ENCODE measurements around the gene PPP2R5B.

The PPP2R5B gene

DNA sequence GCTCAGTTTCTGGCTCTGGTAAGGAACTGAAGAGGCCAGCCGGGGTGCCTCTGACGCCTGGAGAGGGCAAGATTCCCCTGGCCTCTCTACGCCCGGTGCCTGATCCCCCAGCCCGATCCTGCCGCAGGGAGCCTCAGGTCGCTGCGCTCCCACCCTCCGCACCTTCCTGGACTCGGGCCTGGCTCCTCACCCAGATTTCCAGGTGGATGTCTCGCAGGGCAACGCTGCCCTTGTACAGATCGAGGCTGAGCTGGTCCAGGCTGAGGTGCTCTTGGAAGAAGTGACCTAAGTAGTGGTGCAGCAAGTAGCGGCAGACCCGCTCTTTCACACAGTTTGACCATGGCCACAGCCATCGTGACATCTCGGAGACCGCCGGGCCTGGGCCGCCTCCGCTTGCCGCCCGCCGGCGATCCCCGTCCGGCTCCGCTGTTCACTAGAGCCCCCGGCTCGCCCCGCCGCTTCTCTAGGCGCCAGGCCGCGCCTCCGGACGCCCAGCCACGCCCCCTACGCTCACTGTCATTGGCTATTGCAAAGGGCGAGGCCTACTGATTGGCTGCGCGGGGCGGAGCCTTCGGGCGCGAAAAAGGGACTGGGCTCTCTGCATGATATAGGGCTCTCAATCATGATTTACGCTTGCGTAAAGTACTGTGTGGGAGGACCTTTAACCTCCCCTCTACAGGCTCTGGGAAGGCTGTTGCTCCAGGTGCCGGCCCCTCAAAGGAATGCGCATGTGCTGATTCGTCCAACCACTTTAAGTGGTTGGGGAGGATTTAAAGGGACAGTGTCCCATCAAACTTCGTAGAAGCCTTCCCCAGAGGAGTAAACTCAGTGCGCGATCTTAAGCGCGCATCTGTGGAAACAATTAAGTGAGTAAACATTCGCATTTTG, 7.5 kb upstream of the PPP2R5B start, which contains the start of gene ATG2A:
Gene ATG2A, minus strand, starts transcription at position 435 of the 888 bp plus-strand sequence. Its CDS starts 74 bp downstream, at position 361.
- Histone ChIP-seq H3K9me3 (ENCODE audit: control insufficient read depth, low read length) (no peaks in the 10 kb centered on the region), H3K4me3 (ENCODE audit: insufficient read depth, low read depth, low read length) (peak within 1 kb of the TSS; percentile 86), H3K27ac (ENCODE audit: insufficient read depth, low read depth, low read length, poor library complexity, severe bottlenecking) (peak within 1 kb of the TSS; percentile 72), H3K36me3 (ENCODE audit: control insufficient read depth, insufficient read depth, low read length) (no peaks in the 10 kb centered on the region), H3K27me3 (ENCODE audit: control insufficient read depth, insufficient read depth, low read length, poor library complexity, severe bottlenecking) (no peaks in the 10 kb centered on the region), H3K4me1 (ENCODE audit: control insufficient read depth, insufficient read depth, low read length) (peaks cover 13% of the 10 kb centered on the region)
- WGBS, 2 experiments = 0% methylated on average over 57 of the region's 57 CpGs

DNA sequence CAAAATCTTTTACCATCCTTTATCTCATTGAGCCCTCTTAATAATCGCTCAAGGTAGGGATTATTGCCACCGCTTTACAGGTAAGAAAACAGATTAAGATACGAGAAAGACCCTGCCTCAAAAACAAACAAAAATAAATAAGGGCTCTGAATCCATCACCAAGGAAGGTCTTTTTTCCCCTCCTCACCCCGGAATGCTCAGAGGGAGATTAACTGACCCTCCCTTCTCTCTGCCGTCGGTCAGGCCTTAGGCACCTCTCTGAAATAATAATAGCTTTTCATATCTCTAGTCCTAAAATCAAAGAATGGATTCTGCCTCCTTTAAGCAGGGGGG, 6.9 kb upstream of the PPP2R5B start:
- Histone ChIP-seq H3K27ac (ENCODE audit: insufficient read depth, low read depth, low read length, poor library complexity, severe bottlenecking) (peak overlapping the region; percentile 72), H3K9me3 (ENCODE audit: control insufficient read depth, low read length) (no peaks in the 10 kb centered on the region), H3K36me3 (ENCODE audit: control insufficient read depth, insufficient read depth, low read length) (no peaks in the 10 kb centered on the region), H3K27me3 (ENCODE audit: control insufficient read depth, insufficient read depth, low read length, poor library complexity, severe bottlenecking) (no peaks in the 10 kb centered on the region), H3K4me3 (ENCODE audit: insufficient read depth, low read depth, low read length) (peak overlapping the region; percentile 86), H3K4me1 (ENCODE audit: control insufficient read depth, insufficient read depth, low read length) (peaks cover 13% of the 10 kb centered on the region)
- 5 to 8% methylated on average over 6 of the region's 6 CpGs for whole genome bisulfite sequencing, 2 experiments

GRCh38 chr11:64918017-64918416, 6.5 kb upstream of the PPP2R5B start:
- peak overlapping the region; percentile 72 for H3K27ac ChIP-seq (ENCODE audit: insufficient read depth, low read depth, low read length, poor library complexity, severe bottlenecking)
- peak overlapping the region; percentile 86 for H3K4me3 ChIP-seq (ENCODE audit: insufficient read depth, low read depth, low read length)
- WGBS, 2 experiments = 49 to 52% methylated on average over 4 of the region's 4 CpGs
- H3K27me3 ChIP-seq (ENCODE audit: control insufficient read depth, insufficient read depth, low read length, poor library complexity, severe bottlenecking) = no peaks in the 10 kb centered on the region
- no peaks in the 10 kb centered on the region for H3K36me3 ChIP-seq (ENCODE audit: control insufficient read depth, insufficient read depth, low read length)
- H3K9me3 ChIP-seq (ENCODE audit: control insufficient read depth, low read length) = no peaks in the 10 kb centered on the region
- H3K4me1 ChIP-seq (ENCODE audit: control insufficient read depth, insufficient read depth, low read length) = peaks cover 13% of the 10 kb centered on the region

GRCh38 chr11:64919627-64920026, 4.9 kb upstream of the PPP2R5B start:
- no peak overlapping the region for H3K4me3 ChIP-seq (ENCODE audit: insufficient read depth, low read depth, low read length)
- no peaks in the 10 kb centered on the region for H3K9me3 ChIP-seq (ENCODE audit: control insufficient read depth, low read length)
- no peak overlapping the region for H3K27ac ChIP-seq (ENCODE audit: insufficient read depth, low read depth, low read length, poor library complexity, severe bottlenecking)
- WGBS, 2 experiments = 90 to 91% methylated on average over 8 of the region's 8 CpGs
- H3K27me3 ChIP-seq (ENCODE audit: control insufficient read depth, insufficient read depth, low read length, poor library complexity, severe bottlenecking) = peaks cover under 1% of the 10 kb centered on the region
- H3K36me3 ChIP-seq (ENCODE audit: control insufficient read depth, insufficient read depth, low read length) = no peaks in the 10 kb centered on the region
- peaks cover 21% of the 10 kb centered on the region for H3K4me1 ChIP-seq (ENCODE audit: control insufficient read depth, insufficient read depth, low read length)

DNA sequence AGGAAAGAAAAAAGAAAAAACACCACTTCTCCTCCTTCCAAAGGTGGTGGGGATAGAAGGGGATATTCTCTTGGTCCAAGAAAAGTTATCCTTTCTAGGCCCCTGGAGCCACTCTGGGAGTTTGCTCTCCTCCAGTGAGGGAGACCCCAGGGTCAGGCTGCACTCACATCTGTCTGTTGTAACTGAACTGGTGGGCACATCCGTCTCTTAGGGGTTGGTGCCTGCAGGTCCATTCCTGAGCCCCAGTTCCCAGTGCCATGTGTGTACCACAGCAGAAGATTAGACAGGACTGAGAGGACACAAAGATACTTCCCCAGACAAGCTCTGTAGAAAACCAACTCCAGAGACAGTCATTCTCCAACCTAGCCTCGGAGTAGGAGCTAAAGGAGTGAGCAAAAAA, 4.4 kb upstream of the PPP2R5B start:
- Histone ChIP-seq H3K27ac (ENCODE audit: insufficient read depth, low read depth, low read length, poor library complexity, severe bottlenecking) (no peak overlapping the region), H3K4me1 (ENCODE audit: control insufficient read depth, insufficient read depth, low read length) (peaks cover 22% of the 10 kb centered on the region), H3K27me3 (ENCODE audit: control insufficient read depth, insufficient read depth, low read length, poor library complexity, severe bottlenecking) (peaks cover 5% of the 10 kb centered on the region), H3K36me3 (ENCODE audit: control insufficient read depth, insufficient read depth, low read length) (no peaks in the 10 kb centered on the region), H3K4me3 (ENCODE audit: insufficient read depth, low read depth, low read length) (no peak overlapping the region), H3K9me3 (ENCODE audit: control insufficient read depth, low read length) (no peaks in the 10 kb centered on the region)
- WGBS, 2 experiments = 92 to 93% methylated on average over 2 of the region's 2 CpGs

- no peaks in the 10 kb centered on the region for H3K9me3 ChIP-seq (ENCODE audit: control insufficient read depth, low read length)
- H3K27me3 ChIP-seq (ENCODE audit: control insufficient read depth, insufficient read depth, low read length, poor library complexity, severe bottlenecking) = peaks cover 10% of the 10 kb centered on the region
- WGBS, 2 experiments = 56 to 59% methylated on average over 3 of the region's 3 CpGs
Measured at GRCh38 chr11:64921384-64921783, 3.1 kb upstream of the PPP2R5B start.

DNA sequence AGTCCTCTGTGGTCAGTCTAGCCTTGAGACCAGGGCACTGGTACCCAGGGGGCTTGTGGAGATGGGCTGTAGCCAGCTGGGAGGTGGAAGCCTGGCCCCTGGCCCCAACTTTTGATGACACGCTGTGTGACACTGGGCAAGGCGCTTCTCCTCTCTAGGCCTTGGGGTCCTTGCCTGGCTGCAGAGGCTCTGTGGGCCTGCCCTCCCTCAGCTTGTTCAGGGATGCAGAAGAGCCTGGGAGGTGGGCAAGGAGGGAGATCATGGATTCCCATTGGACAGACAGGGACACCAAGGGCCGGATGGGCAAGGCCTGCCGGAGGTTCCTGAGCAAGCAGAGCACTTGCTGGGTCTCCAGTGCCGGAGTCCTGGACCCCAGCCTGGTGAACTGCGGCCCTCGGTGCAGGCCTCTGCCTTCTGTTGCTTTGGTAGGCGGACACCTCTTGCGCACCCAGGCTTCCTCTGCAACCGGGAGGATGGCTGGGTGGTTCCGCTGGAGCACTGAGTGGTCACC, 1.3 kb upstream of the PPP2R5B start:
- H3K4me3 ChIP-seq (ENCODE audit: insufficient read depth, low read depth, low read length) = peak overlapping the region; percentile 80

More at GRCh38 chr11:64921384-64921783, 3.1 kb upstream of the PPP2R5B start:
- no peaks in the 10 kb centered on the region for H3K36me3 ChIP-seq (ENCODE audit: control insufficient read depth, insufficient read depth, low read length)
- H3K27ac ChIP-seq (ENCODE audit: insufficient read depth, low read depth, low read length, poor library complexity, severe bottlenecking) = no peak overlapping the region
- H3K4me1 ChIP-seq (ENCODE audit: control insufficient read depth, insufficient read depth, low read length) = peaks cover 17% of the 10 kb centered on the region
- H3K4me3 ChIP-seq (ENCODE audit: insufficient read depth, low read depth, low read length) = no peak overlapping the region

GRCh38 chr11:64924910-64925284, 408 bp downstream of the PPP2R5B start:
- Histone ChIP-seq H3K27me3 (ENCODE audit: control insufficient read depth, insufficient read depth, low read length, poor library complexity, severe bottlenecking) (peaks cover 10% of the 10 kb centered on the region), H3K4me3 (ENCODE audit: insufficient read depth, low read depth, low read length) (peak overlapping the region; percentile 80), H3K36me3 (ENCODE audit: control insufficient read depth, insufficient read depth, low read length) (no peaks in the 10 kb centered on the region), H3K27ac (ENCODE audit: insufficient read depth, low read depth, low read length, poor library complexity, severe bottlenecking) (no peak overlapping the region), H3K4me1 (ENCODE audit: control insufficient read depth, insufficient read depth, low read length) (peaks cover 16% of the 10 kb centered on the region), H3K9me3 (ENCODE audit: control insufficient read depth, low read length) (no peaks in the 10 kb centered on the region)
- WGBS, 2 experiments = 2 to 3% methylated on average over 24 of the region's 24 CpGs

More for the DNA sequence above, 1.3 kb upstream of the PPP2R5B start:
- Histone ChIP-seq H3K36me3 (ENCODE audit: control insufficient read depth, insufficient read depth, low read length) (no peaks in the 10 kb centered on the region), H3K9me3 (ENCODE audit: control insufficient read depth, low read length) (no peaks in the 10 kb centered on the region), H3K27ac (ENCODE audit: insufficient read depth, low read depth, low read length, poor library complexity, severe bottlenecking) (no peak overlapping the region), H3K4me1 (ENCODE audit: control insufficient read depth, insufficient read depth, low read length) (peaks cover 16% of the 10 kb centered on the region), H3K27me3 (ENCODE audit: control insufficient read depth, insufficient read depth, low read length, poor library complexity, severe bottlenecking) (peaks cover 10% of the 10 kb centered on the region)
- 95% methylated on average over 11 of the region's 11 CpGs for WGBS, 2 experiments

GRCh38 chr11:64925536-64926436, 1.3 kb downstream of the PPP2R5B start:
- Histone ChIP-seq H3K4me3 (ENCODE audit: insufficient read depth, low read depth, low read length) (peak overlapping the region; percentile 80), H3K27me3 (ENCODE audit: control insufficient read depth, insufficient read depth, low read length, poor library complexity, severe bottlenecking) (peaks cover 10% of the 10 kb centered on the region), H3K4me1 (ENCODE audit: control insufficient read depth, insufficient read depth, low read length) (peaks cover 16% of the 10 kb centered on the region), H3K36me3 (ENCODE audit: control insufficient read depth, insufficient read depth, low read length) (no peaks in the 10 kb centered on the region), H3K9me3 (ENCODE audit: control insufficient read depth, low read length) (no peaks in the 10 kb centered on the region), H3K27ac (ENCODE audit: insufficient read depth, low read depth, low read length, poor library complexity, severe bottlenecking) (no peak overlapping the region)
- 78 to 83% methylated on average over 23 to 24 of the region's 24 CpGs for WGBS, 2 experiments

GRCh38 chr11:64926689-64927088, 2.2 kb downstream of the PPP2R5B start:
- no peaks in the 10 kb centered on the region for H3K36me3 ChIP-seq (ENCODE audit: control insufficient read depth, insufficient read depth, low read length)
- H3K27me3 ChIP-seq (ENCODE audit: control insufficient read depth, insufficient read depth, low read length, poor library complexity, severe bottlenecking) = peaks cover 10% of the 10 kb centered on the region
- WGBS, 2 experiments = 87 to 90% methylated on average over 22 of the region's 22 CpGs
- H3K27ac ChIP-seq (ENCODE audit: insufficient read depth, low read depth, low read length, poor library complexity, severe bottlenecking) = no peak overlapping the region
- H3K4me1 ChIP-seq (ENCODE audit: control insufficient read depth, insufficient read depth, low read length) = peaks cover 16% of the 10 kb centered on the region
- no peak overlapping the region for H3K4me3 ChIP-seq (ENCODE audit: insufficient read depth, low read depth, low read length)
- H3K9me3 ChIP-seq (ENCODE audit: control insufficient read depth, low read length) = no peaks in the 10 kb centered on the region
